VCaP (cell line): ENCODE measurements around the gene ARAP3.

Experiments
- H3K27ac ChIP-seq: fragments of 450-650 bp; 2 replicates; pipeline ENCODE4 v1.5.1; 2017
- TF ChIP-seq, protein P1 (sequence below): fragments of 450-650 bp; conservative IDR thresholded peaks from 2 replicates; pipeline ENCODE4 v1.5.1; 2017; ENCODE audit warnings: mild to moderate bottlenecking, moderate library complexity

ARAP3 gene

DNA sequence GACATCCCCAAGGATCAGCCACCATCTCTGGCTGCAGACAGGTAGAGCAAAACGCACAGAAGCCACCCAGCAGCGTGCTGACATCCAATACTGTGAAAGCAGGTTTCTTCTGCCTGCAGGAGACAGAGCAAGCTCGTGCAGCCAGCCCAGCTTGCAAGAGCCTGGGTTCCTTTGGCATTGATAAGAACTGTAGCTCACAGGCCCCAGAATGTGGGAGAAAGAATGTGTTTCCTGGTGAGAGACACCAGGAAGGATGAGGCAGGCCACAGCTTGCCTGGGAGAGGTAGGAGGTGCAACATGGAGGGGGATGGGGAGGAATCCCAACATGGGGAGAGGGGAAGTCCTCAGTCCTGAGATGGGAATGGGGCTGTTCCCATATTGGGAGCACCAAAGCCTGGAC, 34.0 kb upstream of the ARAP3 start:
- TF ChIP-seq, protein P1, sequence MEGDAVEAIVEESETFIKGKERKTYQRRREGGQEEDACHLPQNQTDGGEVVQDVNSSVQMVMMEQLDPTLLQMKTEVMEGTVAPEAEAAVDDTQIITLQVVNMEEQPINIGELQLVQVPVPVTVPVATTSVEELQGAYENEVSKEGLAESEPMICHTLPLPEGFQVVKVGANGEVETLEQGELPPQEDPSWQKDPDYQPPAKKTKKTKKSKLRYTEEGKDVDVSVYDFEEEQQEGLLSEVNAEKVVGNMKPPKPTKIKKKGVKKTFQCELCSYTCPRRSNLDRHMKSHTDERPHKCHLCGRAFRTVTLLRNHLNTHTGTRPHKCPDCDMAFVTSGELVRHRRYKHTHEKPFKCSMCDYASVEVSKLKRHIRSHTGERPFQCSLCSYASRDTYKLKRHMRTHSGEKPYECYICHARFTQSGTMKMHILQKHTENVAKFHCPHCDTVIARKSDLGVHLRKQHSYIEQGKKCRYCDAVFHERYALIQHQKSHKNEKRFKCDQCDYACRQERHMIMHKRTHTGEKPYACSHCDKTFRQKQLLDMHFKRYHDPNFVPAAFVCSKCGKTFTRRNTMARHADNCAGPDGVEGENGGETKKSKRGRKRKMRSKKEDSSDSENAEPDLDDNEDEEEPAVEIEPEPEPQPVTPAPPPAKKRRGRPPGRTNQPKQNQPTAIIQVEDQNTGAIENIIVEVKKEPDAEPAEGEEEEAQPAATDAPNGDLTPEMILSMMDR, result no peak
- peak overlapping the region; percentile 97 for H3K27ac ChIP-seq

DNA sequence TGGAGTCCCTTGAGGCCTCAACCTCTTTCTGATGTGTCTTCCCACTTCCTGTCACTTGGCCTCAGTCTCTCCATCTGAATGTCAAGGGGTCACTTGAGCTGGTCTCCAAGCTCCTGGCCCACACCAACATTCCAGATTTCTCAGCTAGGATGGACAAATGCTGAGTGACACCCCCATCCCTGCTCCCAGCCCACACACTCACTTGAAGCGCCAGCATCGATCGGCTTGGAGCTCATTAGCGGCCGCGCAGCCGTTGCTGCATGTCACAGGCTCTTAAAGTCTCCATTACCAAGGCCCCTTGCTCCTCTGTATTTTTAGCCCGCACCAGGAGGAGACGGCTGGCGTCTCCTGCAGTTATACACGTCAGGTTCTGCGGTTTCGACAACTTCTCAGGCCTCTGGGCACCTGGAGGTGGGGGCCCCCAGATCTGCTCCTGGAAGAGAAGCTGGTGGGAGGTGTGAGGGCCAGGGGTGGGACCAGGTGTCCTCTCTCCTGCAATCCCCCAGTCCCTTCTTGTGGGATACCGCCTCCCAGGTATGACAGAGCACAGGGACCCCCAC, 33.4 kb upstream of the ARAP3 start:
- TF ChIP-seq, protein P1, result no peak
- peak overlapping the region; percentile 97 for H3K27ac ChIP-seq

DNA sequence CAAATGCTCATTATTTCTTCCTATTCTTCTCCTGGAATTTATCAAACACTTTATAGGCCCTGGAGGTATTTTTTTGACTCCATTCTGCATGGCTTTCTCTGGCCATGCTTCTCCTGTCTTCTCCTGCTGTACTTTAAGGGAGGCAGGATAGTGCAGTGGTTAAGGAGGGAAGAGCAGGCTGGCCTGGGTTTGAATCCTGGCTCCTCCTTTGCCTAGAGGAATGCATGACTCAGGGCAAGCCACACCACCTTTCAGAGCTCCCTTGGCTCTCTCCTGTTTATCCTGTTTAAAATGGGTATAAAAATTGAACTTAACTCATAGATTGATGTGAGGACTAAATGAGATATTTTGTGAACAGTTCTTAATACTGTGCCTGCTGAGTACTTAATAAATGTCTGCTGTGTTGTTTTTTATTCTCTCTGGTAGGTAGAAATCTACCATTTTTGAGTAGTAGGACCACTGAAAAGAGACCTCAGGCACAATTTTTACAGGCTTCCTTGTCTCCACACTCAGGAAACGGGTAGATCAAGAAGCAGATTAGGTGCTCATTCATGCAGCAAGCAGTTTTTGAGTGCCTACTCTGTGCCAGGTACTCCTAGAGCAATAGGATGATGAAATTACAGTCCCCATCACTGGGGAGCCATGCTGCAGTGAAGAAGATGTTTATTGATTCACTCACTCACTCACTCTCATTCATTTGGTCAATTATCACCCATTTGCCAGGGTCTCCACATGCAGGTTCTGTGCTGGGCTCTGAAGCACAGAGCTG, 32.7 kb upstream of the ARAP3 start:
- TF ChIP-seq, protein P1, result no peak
- H3K27ac ChIP-seq, result peak overlapping the region; percentile 97

DNA sequence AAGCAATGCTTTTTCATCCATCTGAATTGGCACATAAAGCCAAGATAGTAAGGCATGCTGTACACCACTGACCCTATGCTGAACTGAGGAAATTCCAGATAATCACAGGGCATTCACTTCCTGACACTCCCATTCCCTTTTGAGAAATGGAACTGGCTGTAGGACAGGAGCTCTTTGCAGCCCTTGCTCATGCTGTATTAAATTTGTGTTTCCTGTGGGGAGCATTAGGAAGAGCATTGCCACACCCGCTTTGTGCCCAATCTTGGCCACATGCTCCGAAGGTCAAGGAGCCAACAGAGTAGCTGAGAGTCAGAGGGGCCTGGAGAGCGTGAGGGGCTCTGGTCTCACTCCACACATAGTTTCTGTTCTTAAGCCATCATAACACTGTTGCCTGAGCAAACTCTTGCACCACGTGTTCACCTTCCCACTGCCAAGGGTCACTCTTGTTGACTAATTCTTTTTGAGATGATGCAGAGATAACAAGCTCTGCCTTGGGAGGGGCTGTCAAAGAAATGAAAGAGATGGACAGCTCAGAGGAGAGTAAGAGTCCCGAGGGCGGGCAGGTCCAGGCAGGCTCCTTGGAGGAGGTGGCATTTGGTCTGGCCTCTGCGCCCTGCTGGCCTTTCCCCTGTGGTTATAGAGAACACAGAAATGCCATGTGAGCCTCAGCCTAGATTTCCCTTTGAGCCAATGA, 31.7 kb upstream of the ARAP3 start:
- TF ChIP-seq, protein P1, result no peak
- peak overlapping the region; percentile 97 for H3K27ac ChIP-seq

DNA sequence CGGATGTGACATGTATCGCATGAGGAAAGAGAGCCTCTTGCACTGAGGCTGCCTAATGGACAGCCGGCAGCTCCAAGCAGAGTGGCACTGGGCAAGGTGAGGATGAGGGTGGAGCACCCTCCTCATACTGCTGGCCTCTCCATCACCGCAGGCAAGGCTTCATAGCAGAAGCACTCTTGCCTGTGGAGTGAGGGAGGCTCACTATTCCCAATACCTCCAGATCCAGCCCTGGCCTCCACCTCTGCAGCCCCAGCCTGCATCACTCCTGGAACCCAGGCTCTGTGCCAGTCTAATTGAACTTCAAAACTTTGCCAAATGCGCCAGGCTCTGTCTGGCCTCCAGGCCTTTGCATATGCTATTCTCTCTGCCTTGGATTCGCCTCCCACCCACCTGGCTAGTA, 29.7 kb upstream of the ARAP3 start:
- TF ChIP-seq, protein P1, result no peak
- H3K27ac ChIP-seq, result peak overlapping the region; percentile 97

DNA sequence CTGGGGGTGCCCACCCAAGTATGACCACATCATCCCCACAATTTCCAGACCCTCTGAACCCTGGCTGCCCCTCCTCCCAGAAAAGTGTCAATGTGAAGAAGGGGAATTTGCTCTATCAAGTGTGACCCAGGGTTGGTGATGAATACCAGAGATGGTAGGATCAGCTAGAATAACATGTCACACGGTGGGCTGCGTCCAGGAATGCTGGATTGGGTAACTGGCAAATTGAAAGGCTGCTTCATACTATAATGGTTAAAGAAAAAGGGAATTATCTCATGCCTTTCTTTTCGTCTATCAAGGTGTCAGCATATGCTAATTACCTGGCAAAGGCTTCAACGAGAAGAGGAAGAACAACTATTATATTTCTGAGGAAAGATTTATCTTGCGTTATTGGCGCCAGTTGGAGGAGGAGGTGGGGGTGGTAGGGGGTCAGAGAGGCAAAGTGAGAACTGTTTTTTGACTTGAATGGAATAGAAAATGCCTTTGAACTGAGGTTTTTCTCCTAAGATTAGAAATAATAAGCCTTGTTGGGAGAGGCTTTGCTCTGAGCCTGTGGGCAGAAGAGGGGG, 27.8 kb upstream of the ARAP3 start:
- TF ChIP-seq, protein P1, result no peak

DNA sequence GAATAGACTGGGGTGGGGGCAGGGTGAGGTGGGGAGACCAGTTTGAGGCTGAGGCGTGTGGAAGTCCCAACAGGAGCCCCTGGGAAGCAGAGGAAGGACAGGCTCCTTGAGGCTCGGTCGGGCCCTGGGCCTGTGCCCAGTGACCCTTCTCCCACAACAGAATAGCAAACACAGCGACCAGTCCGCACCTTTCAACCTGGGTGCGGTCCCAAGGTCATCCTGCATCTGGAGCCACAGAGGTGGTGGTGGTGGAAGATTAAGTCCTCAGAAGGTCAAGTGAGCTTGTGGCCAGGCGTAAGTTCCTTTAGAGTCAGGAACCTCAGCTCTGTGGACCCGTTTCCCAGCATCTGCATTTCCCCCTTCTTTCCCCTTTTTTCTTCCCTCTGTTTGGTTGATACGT, 26.0 kb upstream of the ARAP3 start:
- TF ChIP-seq, protein P1, result no peak
- no peak overlapping the region for H3K27ac ChIP-seq

More for the DNA sequence above, 27.8 kb upstream of the ARAP3 start:
- H3K27ac ChIP-seq, result peak overlapping the region; percentile 97; the same call in 1 of the 2 replicates
